K562 treated with DMSO at 1 percent for 4 hours (cell line): ENCODE results near the gene TIGD1. TPM values are rescaled to one million over a fixed set of nuclear protein-coding genes. Genes with fewer than 3 reads are reported as not detected.

Experiments
- total RNA-seq: library from RNA; unstranded; fragments of 300-600 nt; gene quantifications from 2 replicates; pipeline ENCODE4 v1.2.3, GENCODE V29; 2022; ENCODE audit not compliant: insufficient read depth

The TIGD1 gene
- 1.9 TPM in 2 replicates for total RNA-seq

DNA sequence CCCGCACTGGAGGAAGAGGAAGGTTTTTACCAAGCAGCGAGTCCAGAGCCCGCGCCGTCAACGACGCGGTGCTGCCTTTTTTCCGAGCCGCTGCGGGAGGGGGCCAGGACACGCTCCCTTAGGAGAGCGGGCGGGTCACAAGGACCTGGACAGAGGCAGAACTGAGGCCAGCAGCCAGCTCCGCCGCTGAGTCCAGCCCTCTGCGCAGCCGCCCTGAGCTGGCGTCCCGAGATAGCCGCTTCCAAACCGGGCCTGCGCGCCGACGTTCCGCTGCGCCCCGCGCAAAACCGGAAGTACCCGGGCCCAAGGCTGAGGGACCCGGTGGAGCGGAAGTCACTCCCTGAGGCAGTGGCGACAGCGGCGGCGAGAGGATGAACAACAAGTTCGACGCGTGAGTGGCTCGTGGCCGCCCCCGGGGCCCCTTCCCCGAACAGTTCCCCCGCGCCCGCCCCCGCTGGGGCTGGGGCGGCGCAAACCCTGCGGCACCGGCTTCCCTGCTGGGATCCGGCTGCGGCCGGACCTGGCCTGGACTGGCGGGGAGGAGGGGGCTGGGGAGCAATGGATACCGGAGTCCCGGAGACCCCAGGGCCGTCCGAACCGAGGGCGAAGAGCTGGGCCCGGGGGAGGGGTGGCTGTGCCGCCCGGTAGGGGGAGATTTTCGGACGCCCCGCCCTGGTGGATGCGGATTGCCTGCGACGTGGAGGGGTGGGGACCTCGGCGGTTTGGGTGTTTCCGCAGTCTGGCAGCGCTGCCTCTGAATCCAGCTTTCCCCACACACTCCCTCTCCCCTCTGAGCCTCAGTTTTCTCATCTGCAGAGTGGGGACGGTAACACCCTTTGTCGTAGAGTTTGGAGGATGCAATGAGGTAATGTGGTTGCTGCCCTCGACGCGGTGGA lies at the start of gene TIGD1, which contains the start of gene EIF4E2:
TSS of gene TIGD1 (minus strand) at position 204 of the 896 bp plus-strand sequence. CDS start 675 bp downstream, outside the sequence.
TSS of gene EIF4E2 (plus strand) at position 336 of the 896 bp plus-strand sequence. CDS start at position 372, 36 bp downstream.

GRCh38 chr2:232539298-232540231 lies 10.8 kb downstream of the TIGD1 start, which contains the start of gene CHRNG:
CHRNG (plus strand) TSS chr2:232539692; CDS start chr2:232539748, 56 bp downstream.

GRCh38 chr2:232525791-232526371 lies 24.5 kb downstream of the TIGD1 start, which contains the start of gene CHRND:
CHRND (plus strand) TSS chr2:232526160; CDS start chr2:232526216, 56 bp downstream.

DNA sequence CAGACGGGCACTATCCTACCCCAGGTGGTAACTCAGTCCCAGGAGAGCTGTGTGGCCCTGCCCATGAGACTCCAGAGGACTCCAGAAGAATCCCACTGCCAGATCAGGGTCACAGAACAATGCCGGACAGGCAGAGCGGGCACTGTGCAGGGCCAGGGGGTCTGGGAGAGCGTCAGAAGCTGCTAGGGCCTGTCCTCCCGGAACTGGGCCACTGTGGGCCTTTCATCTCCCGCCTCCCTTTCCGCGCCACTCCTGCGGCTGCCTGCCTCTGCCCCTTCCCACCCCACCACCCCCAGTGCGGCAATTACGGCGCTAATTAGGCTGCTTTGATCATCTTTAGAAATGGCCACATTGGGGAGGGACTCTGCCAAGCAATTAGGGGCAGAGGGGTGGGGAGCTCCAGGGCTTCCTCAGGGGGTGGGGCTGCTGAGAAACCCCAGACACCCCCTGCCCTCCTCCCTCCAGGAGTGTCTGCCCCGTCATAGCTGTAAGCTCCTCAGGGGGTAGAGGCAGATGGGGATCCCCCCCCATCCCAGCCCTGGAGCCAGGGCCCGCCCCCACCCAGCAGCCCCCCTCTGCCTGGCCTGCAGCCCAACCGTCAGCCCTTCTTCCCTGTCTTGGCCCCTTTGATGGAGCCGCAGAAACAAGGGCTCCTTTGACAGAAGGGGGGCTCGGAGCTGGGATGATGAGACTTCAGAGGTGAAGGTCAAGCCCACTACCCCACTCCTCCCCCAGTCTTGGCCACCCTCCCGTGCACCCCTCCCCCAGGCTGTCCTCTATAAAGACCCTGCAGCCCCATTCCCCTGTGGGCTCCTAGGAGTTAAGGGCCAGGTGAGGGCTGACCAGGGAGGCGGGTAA lies 30.5 kb downstream of the TIGD1 start, which contains the start of gene PRSS56:
TSS of gene PRSS56 (plus strand) at position 808 of the 858 bp plus-strand sequence. CDS start 211 bp downstream, outside the sequence.

Other genes with a start within 250 kb of the TIGD1 start
- not detected in 2 replicates for gene ALPP, start 171.8 kb downstream of the TIGD1 start, total RNA-seq
- not detected in 2 replicates for gene ALPG, start 143.7 kb downstream of the TIGD1 start, total RNA-seq
- not detected in 2 replicates for gene ALPI, start 94.4 kb downstream of the TIGD1 start, total RNA-seq
- gene ECEL1, start 62.7 kb downstream of the TIGD1 start, total RNA-seq, result not detected in 2 replicates
- not detected in 2 replicates for gene PRSS56, start 30.2 kb downstream of the TIGD1 start, total RNA-seq
- gene CHRND, start 24.4 kb downstream of the TIGD1 start, total RNA-seq, result not detected in 2 replicates
- gene CHRNG, start 10.9 kb downstream of the TIGD1 start, total RNA-seq, result not detected in 2 replicates
- 46.7 and 52.0 TPM in 2 replicates for gene EIF4E2, start 132 bp upstream of the TIGD1 start, total RNA-seq
- 10.8 and 20.4 TPM in 2 replicates for gene EFHD1, start 83.0 kb upstream of the TIGD1 start, total RNA-seq
- 17.6 and 19.1 TPM in 2 replicates for gene GIGYF2, start 146.8 kb upstream of the TIGD1 start, total RNA-seq
- not detected in 2 replicates for gene KCNJ13, start 226.0 kb upstream of the TIGD1 start, total RNA-seq